HG03469 (cell line): ENCODE data around the gene BEND4.

ENCODE experiments used
- ATAC-seq: cut with Tn5 transposase; IDR thresholded peaks from one replicate; pipeline ENCODE4 v1.9.1; 2021; ENCODE audit warnings: mild to moderate bottlenecking, moderate library complexity, moderate number of reproducible peaks; ENCODE audit not compliant: unreplicated experiment

Gene BEND4

DNA sequence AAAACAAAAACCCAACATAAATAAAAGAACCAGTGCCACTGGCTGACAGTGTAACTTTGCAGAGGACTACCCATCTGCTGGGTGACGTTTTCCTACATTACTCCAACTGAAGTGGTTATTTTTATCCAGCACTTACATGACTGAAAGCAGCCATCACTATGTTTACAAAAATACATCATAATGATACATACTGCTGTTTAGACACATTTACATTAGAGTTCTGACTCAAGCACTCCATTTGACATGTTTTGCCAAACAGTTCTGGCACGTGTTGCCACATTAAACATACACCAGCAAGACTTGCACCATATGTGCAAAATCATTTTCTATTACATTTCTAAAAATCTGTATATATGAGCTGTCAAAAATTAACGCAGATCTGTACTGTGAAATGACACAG, 39.6 kb downstream of the BEND4 start:
- ATAC-seq: no peak

DNA sequence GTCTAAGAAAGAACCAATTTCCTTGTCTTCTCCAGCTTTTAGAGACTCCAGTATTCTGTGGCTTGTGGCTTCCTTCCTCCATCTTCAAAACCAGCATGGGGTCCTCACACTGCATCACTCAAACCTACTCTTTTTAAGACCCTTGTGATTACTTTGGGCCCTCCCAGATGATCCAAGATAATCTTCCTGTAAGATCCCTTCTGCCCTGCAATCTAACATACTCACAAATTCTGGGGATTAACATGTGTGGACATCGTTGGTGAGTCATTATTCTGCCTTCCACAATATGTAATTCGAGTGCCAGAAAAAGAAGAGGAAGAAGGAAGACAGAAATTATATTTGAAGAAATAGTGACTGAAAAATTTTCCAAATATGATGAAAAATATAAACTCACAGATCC, 47.9 kb downstream of the BEND4 start:
- no peak for ATAC-seq

DNA sequence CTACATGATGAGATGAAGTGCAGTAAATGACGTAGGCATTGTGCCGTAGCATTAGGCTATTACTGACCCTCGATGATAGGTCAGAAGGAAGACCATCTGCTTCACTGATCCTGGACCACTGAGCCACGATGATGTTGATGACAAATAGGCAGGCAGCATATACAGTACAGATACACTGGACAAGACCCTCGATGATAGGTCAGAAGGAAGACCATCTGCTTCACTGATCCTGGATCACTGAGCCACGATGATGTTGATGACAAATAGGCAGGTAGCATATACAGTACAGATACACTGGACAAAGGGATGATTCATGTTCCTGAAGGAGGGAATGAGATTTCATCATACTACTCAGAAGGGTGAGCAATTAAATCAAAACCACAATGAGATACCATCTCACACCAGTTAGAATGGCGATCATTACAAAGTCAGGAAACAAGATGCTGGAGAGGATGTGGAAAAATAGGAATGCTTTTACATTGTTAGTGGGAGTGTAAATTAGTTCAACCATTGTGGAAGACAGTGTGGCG, 50.9 kb downstream of the BEND4 start:
- no peak for ATAC-seq

DNA sequence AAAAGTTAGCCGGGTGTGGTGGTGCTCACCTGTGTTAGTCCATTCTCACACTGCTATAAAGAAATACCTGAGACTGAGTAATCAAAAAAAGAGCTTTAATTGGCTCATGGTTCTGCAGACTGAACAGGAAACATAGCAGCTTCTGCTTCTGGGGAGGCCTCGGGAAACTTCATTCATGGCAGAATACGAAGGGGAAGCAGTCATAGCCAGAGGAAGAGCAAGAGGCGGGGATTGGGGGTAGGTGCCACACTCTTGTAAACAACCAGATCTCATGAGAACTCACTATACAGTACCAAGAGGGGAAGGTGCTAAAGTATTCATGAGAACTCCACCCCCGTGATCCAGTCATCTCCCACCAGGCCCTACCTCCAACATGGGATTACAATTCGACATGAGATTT, 64.1 kb downstream of the BEND4 start:
- no peak for ATAC-seq

DNA sequence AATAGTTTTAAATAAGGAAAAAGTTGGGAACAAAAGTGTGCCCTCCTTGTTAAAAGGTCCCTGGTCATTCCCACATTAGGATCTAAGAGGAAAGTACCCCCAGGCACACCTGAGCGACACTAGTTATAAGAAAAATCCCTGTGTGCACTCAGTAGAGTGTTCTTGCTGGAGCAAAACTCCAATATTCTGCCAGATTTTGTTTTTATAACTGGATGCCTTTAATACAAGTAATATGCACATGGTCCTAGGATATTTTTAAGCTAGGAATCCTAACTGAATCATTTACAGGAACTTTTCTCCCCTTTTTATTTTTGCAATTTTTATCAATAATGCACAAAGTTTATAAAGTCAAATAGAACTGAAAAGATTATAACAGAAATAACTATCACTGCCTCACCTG, 68.6 kb downstream of the BEND4 start:
- no peak for ATAC-seq

DNA sequence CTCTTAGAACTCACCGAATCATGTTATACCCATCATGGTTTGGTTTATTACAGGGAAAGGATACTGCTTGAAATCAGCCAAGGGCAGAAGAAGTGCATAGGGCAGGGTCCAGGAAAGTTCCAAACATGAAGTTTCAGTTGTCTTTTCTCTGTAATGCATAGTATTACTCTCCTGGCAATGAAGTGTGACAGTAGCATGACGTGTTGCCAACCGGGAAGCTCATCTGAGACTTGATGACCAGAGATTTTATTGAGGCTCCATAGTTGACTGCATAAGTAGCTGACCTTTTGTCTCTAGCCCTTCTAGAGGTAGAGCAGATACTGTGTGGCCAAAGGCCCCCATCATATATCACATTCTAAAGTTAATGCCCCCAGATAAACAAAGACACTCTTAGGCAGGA, 72.1 kb downstream of the BEND4 start:
- ATAC-seq: peak; percentile 30

DNA sequence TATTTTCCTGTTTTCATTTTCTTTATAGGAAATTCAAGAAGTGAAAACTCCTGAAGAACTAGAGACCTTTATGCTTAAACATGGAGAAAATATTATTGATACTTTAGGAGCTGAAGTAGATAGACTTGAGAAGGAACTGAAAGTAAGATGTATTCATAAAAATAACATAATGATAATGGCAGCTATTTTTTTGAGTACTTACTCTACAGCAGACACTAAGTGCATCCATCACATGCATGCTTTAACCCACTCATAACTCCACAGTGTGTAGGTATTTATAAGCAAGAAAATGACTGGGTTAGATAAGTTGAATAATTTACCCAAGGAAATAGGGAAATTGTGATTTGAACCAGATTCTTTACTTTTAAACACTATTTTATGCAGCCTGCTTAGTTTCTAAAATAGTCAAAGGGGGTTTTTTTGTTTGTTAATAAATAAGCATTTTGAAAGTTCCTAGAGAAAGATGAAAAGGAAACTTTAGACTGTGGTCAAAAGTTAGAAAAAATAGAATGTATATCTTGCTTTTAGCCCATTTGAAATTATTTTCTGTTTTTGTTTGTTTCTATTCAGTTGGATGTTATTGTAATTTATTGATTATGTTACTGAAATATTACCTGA, 74.2 kb downstream of the BEND4 start:
- ATAC-seq: peak; percentile 90

DNA sequence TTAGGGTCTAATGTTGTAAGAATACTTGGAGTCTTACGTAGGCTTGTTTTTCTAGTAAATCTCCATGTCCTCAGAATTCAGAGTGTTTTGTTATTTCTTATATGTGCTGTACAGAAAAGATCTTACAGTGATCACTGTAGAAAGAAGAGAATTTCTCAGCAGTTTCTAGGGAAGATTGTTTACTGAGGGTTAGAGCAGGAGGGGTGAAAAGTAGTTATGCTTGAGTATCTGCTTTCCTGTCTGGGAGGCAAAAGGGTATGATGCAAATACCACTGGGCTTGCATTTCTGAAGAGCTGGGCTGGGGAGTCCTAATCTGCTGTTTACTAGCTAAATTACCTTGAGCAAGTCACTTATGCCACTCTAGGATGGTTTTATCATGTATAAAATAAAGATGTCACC, 78.2 kb downstream of the BEND4 start:
- ATAC-seq: no peak

DNA sequence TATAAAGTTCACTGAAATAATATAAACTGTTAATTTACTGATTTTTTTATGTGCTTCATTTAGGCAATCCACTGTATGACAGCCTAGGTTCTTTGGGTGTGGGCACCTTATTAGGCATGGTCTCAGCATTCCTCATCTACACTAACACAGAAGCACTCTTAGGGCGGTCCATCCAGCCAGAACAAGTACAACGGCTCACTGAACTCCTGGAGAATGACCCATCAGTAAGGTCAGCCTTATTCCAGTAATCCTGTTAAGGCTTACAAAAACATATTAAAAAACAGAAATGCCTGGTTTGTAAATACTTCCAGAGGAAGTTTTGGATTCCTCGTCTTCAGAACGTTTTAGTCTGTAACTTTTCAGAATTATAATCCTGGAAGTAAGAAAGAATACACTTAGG, 82.0 kb downstream of the BEND4 start:
- ATAC-seq: no peak

DNA sequence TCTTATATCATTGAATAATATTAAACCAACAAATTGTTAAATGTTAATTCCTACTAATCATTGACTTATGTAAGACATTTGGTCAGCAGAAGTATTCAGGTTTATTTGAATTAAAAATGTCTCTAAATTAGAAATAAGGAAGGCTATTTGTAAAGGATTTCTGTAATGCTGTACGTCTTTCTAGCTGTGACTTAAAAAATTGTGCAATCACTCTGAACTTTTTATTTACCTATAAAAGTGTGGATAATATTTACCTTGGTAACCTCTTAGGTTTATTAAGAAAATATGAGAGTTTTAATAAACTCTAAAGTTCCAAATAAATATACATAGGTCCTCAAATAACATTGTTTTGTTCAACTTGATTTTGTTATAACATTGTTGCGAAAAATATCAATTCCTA, 85.2 kb downstream of the BEND4 start:
- no peak for ATAC-seq

DNA sequence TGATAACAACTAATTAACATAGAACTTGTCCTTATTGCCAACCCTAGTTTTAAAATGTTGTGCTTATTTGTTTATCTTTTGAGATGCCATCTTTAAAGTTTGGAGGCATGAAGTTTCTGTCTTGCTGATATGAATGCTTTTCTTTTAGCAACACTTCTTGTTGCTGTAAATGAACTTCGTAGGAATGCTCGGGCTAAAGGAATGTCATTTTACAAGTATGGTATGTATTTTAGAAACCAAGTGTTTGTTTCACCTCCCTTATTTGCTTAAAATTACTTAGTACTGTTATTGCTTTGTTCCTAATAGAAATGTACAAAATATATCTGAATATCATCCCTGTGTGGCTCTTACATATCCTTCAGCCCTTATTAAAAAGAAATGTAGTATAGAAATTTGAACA, 86.1 kb downstream of the BEND4 start:
- no peak for ATAC-seq
